ENCODE measurements around the gene ANKRD12.

ANKRD12 gene

GRCh38 chr18:9321736-9322135 lies 185.2 kb downstream of the ANKRD12 start:
- TF ChIP-seq ZNF274 (IDR thresholded peaks at IDR 0.05; ENCODE audit: low read depth, low read length) = no peak
- no peak overlapping the region for H3K4me3 ChIP-seq (ENCODE audit: low read length)

GRCh38 chr18:9322744-9323143 lies 186.2 kb downstream of the ANKRD12 start:
- H3K4me3 ChIP-seq (ENCODE audit: low read length) = no peak overlapping the region

GRCh38 chr18:9323750-9324445 lies 187.3 kb downstream of the ANKRD12 start:
- H3K4me3 ChIP-seq (ENCODE audit: low read length) = no peak overlapping the region
- no peak for TF ChIP-seq ZNF274 (IDR thresholded peaks at IDR 0.05; ENCODE audit: low read depth, low read length)

More at GRCh38 chr18:9322744-9323143, 186.2 kb downstream of the ANKRD12 start:
- no peak for TF ChIP-seq ZNF274 (IDR thresholded peaks at IDR 0.05; ENCODE audit: low read depth, low read length)

- no peak overlapping the region for H3K4me3 ChIP-seq (ENCODE audit: low read length)
- no peak for TF ChIP-seq ZNF274 (IDR thresholded peaks at IDR 0.05; ENCODE audit: low read depth, low read length)
These were observed 189.1 kb downstream of the ANKRD12 start for GRCh38 chr18:9325716-9326115.

- no peak overlapping the region for H3K4me3 ChIP-seq (ENCODE audit: low read length)
- no peak for TF ChIP-seq ZNF274 (IDR thresholded peaks at IDR 0.05; ENCODE audit: low read depth, low read length)
These were observed 192.2 kb downstream of the ANKRD12 start for GRCh38 chr18:9328776-9329175.

- no peak for TF ChIP-seq ZNF274 (IDR thresholded peaks at IDR 0.05; ENCODE audit: low read depth, low read length)
- no peak overlapping the region for H3K4me3 ChIP-seq (ENCODE audit: low read length)
These were observed 192.9 kb downstream of the ANKRD12 start for GRCh38 chr18:9329471-9329870.

GRCh38 chr18:9330419-9330818 lies 193.8 kb downstream of the ANKRD12 start:
- TF ChIP-seq ZNF274 (IDR thresholded peaks at IDR 0.05; ENCODE audit: low read depth, low read length) = no peak
- no peak overlapping the region for H3K4me3 ChIP-seq (ENCODE audit: low read length)

GRCh38 chr18:9333441-9334328 lies 197.1 kb downstream of the ANKRD12 start:
- TF ChIP-seq ZNF274 (IDR thresholded peaks at IDR 0.05; ENCODE audit: low read depth, low read length) = no peak
- peak overlapping the region; percentile 83 for H3K4me3 ChIP-seq (ENCODE audit: low read length)

GRCh38 chr18:9334329-9334972 lies 197.9 kb downstream of the ANKRD12 start, which contains the start of gene TWSG1:
TWSG1 (plus strand) TSS chr18:9334773; CDS start chr18:9337230, 2,457 bp downstream.
- TF ChIP-seq ZNF274 (IDR thresholded peaks at IDR 0.05; ENCODE audit: low read depth, low read length) = no peak
- peak within 1 kb of the TSS; percentile 93 for H3K4me3 ChIP-seq (ENCODE audit: low read length)

GRCh38 chr18:9334973-9335696 lies 198.6 kb downstream of the ANKRD12 start:
- TF ChIP-seq ZNF274 (IDR thresholded peaks at IDR 0.05; ENCODE audit: low read depth, low read length) = no peak
- H3K4me3 ChIP-seq (ENCODE audit: low read length) = peak overlapping the region; percentile 93
